Tibial nerve (tissue), 4 donors: ENCODE results near the gene RNF222.

Experiments
- EP300 ChIP-seq, 2 donors: sonication (generic); formaldehyde crosslinking; IDR thresholded peaks; one replicate each; pipeline ENCODE4 v1.6.1; 2017; ENCODE audit warnings: antibody characterized with exemption in 2 of 2, mild to moderate bottlenecking in 1 of 2
- POLR2A ChIP-seq, 2 donors: fragments of 450-650 bp; IDR thresholded peaks; one replicate each; pipeline ENCODE4 v1.6.1; 2017; ENCODE audit warnings: antibody characterized with exemption in 2 of 2, mild to moderate bottlenecking in 2 of 2, moderate library complexity in 2 of 2
- TF ChIP-seq, protein P1 (sequence below), 5 experiments: fragments of 200-600 bp in 3 of 5; fragments of 450-650 bp in 2 of 5; sonication (generic) in 3 of 5; IDR thresholded peaks; one replicate each; pipeline ENCODE4 v1.5.1; 2016 to 2019; ENCODE audit warnings: antibody characterized with exemption in 5 of 5, mild to moderate bottlenecking in 3 of 5, moderate library complexity in 2 of 5

DNA sequence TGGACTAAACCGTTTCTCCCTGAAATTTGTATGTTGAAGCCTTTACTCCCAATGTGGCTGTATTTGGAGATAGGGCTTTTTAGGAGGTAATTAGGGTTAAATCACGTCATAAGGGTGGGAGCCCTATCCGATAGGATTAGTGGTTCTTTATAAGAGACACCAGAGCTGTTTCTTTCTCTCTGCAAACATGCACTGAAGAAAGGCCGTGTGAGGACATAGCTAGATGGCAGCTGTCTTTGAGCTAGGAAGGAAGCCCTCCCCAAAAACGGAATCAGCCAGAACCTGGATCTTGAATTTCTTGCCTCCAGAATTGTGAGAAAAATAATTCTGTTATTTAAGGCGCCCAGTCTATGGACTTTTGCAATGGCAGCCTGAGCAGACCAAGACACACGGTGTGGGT lies 43.9 kb downstream of the RNF222 start:
- TF ChIP-seq POLR2A (IDR thresholded peaks at IDR 0.05): no peak
- TF ChIP-seq, protein P1, sequence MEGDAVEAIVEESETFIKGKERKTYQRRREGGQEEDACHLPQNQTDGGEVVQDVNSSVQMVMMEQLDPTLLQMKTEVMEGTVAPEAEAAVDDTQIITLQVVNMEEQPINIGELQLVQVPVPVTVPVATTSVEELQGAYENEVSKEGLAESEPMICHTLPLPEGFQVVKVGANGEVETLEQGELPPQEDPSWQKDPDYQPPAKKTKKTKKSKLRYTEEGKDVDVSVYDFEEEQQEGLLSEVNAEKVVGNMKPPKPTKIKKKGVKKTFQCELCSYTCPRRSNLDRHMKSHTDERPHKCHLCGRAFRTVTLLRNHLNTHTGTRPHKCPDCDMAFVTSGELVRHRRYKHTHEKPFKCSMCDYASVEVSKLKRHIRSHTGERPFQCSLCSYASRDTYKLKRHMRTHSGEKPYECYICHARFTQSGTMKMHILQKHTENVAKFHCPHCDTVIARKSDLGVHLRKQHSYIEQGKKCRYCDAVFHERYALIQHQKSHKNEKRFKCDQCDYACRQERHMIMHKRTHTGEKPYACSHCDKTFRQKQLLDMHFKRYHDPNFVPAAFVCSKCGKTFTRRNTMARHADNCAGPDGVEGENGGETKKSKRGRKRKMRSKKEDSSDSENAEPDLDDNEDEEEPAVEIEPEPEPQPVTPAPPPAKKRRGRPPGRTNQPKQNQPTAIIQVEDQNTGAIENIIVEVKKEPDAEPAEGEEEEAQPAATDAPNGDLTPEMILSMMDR (IDR thresholded peaks at IDR 0.05): no peak
- TF ChIP-seq EP300 (IDR thresholded peaks at IDR 0.05): no peak
